Measurements from ENCODE around the gene PCSK2. TPM values are rescaled to one million over a fixed set of nuclear protein-coding genes. Genes with fewer than 3 reads are reported as not detected.

PCSK2 gene
- total and polyA plus RNA-seq, 2 donors = 0.05 to 0.18 TPM

DNA sequence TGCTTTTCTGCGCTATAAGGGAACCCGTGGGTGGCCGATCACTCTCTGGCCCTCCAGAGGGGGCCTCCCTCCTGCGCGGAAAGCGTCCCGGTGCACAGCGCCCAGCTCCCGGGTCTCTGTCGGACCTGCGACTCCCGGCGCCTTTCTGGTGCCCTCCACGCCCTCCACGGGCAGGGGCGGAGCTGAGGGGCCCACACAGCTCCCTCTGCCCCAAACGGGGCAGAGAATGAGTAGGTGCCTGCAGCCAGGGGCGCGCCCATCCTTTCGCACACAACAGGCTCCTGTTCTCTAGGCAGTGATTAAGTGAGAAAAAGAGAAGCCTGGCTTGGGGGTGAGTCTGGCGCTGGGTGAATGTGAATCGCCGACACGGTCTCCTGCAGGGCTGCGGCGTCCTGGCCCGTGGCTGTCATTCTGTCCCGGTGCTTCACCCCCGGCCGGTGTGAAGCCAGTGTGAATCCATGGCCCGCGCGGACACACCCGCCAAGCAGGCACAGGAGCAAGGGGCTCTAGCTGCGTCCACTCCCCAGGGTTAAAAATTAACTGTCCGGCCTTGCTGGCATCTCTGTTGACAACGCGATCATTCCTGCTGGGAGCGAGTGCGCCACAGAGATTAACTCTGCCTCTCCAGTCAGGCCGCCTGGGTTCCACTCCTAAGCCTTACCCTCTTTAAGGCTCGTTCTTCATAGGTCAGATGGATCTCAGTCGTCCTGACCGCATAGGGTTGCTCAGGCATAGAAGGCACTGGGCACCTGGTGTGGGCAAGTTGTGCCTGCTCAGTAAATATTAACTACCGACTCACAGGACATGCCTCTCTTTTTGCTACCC is 88.8 kb downstream of the PCSK2 start:
- no peaks in the 10 kb centered on the region for H3K36me3 ChIP-seq (ENCODE audit: control insufficient read depth in 2 of 2, insufficient read depth in 2 of 2, low read length in 1 of 2)
- WGBS = 27% methylated on average over 45 of the region's 45 CpGs
- H3K4me1 ChIP-seq (ENCODE audit: control insufficient read depth in 2 of 2, insufficient read depth in 2 of 2, low read length in 2 of 2) = no peaks in the 10 kb centered on the region
- no peak overlapping the region for H3K4me3 ChIP-seq (ENCODE audit: low read length in 2 of 2)
- H3K9me3 ChIP-seq (ENCODE audit: control insufficient read depth in 2 of 2, insufficient read depth in 1 of 2, low read length in 1 of 2) = no peaks in the 10 kb centered on the region
- DNase-seq (ENCODE audit: low read depth in 6 of 9, low spot score in 9 of 9) = no peak
- H3K27ac ChIP-seq (ENCODE audit: low read depth in 1 of 2, low read length in 1 of 2) = no peak overlapping the region
- peaks cover 8 to 30% of the 10 kb centered on the region in 2 donors for H3K27me3 ChIP-seq (ENCODE audit: control insufficient read depth in 2 of 2, insufficient read depth in 1 of 2, low read length in 1 of 2)

DNA sequence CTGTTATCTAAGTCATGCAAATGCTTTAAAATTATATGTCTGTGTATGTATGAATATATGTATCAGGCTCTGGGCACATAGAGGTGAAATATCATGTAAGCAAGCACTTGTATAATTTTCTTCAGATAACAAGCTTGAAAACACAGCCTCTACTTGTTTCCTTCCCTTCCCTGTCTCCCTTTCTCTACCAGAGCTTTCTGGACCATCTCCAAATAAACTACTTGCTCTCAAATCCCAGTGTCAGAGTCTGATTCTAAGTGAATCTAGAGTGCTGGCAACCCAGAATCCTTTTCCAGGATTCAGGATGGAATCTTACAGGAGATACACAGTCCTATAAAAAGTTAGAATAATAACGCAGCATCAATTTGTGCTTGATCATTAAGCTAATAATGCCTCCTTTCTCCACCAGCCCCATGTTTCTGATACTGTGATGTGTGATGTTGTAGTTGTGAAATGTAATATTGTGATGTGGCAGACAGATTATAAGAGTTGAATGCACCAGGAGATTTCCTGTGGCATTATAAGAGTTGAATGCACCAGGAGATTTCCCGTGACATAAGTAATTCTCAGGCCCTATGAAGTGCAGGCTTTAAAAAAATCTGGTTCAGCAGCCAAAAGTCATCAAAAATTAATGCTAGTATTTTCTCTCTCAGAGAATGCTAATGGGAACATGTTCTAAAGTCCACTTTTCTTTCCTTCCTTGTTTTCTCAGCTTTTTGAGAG is 89.6 kb downstream of the PCSK2 start:
- WGBS = 94% methylated on average over 2 of the region's 2 CpGs
- no peaks in the 10 kb centered on the region for H3K4me1 ChIP-seq (ENCODE audit: control insufficient read depth in 2 of 2, insufficient read depth in 2 of 2, low read length in 2 of 2)
- H3K27me3 ChIP-seq (ENCODE audit: control insufficient read depth in 2 of 2, insufficient read depth in 1 of 2, low read length in 1 of 2) = peaks cover 8 to 30% of the 10 kb centered on the region in 2 donors
- no peak overlapping the region for H3K4me3 ChIP-seq (ENCODE audit: low read length in 2 of 2)
- no peak overlapping the region for H3K27ac ChIP-seq (ENCODE audit: low read depth in 1 of 2, low read length in 1 of 2)
- DNase-seq (ENCODE audit: low read depth in 6 of 9, low spot score in 9 of 9) = no peak
- H3K36me3 ChIP-seq (ENCODE audit: control insufficient read depth in 2 of 2, insufficient read depth in 2 of 2, low read length in 1 of 2) = no peaks in the 10 kb centered on the region
- no peaks in the 10 kb centered on the region for H3K9me3 ChIP-seq (ENCODE audit: control insufficient read depth in 2 of 2, insufficient read depth in 1 of 2, low read length in 1 of 2)

DNA sequence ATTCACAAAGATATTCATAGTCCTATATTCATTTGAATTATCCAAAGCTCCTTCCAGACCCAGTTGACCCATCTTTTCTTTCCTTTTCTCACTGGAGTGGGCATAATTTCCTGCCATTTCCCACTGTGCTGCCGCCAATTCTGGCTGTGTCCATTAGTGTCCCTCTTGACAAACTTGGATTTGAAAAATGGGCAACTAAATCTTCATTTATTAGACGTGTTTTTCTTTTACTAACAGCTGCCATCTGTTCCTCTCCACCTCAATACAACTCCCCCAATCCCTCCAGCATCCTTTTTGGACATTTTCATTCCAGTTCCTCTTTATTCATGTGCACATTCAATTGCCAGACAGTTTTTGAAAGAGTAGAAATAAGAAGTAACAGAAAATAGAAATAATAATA is 90.5 kb downstream of the PCSK2 start:
- H3K4me3 ChIP-seq (ENCODE audit: low read length in 2 of 2) = no peak overlapping the region
- H3K36me3 ChIP-seq (ENCODE audit: control insufficient read depth in 2 of 2, insufficient read depth in 2 of 2, low read length in 1 of 2) = no peaks in the 10 kb centered on the region
- WGBS = 68% methylated on average over 2 of the region's 2 CpGs
- H3K27me3 ChIP-seq (ENCODE audit: control insufficient read depth in 2 of 2, insufficient read depth in 1 of 2, low read length in 1 of 2) = peaks cover 8 to 30% of the 10 kb centered on the region in 2 donors
- H3K4me1 ChIP-seq (ENCODE audit: control insufficient read depth in 2 of 2, insufficient read depth in 2 of 2, low read length in 2 of 2) = no peaks in the 10 kb centered on the region
- no peak for DNase-seq (ENCODE audit: low read depth in 6 of 9, low spot score in 9 of 9)
- H3K27ac ChIP-seq (ENCODE audit: low read depth in 1 of 2, low read length in 1 of 2) = no peak overlapping the region
- no peaks in the 10 kb centered on the region for H3K9me3 ChIP-seq (ENCODE audit: control insufficient read depth in 2 of 2, insufficient read depth in 1 of 2, low read length in 1 of 2)

DNA sequence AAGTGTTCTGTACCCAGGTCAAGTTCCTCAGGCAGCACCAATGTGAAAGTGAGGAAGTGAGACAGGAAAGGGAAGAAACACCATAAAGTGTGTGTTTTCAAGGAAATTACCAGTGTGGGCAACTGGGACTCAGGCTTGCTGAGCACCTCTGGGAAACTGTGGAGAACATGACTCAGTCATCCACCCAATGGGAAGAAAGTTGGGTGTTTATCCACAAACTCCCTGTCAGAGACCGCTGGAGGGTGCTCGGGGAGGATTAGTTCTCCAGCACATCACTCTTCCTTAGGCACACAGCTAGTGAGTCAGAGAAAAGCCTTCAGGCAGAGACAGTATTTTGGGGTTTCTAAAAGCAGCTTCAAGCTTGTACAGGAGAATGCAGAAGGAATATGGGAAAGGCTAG is 93.6 kb downstream of the PCSK2 start:
- H3K4me3 ChIP-seq (ENCODE audit: low read length in 2 of 2) = no peak overlapping the region
- no peak overlapping the region for H3K27ac ChIP-seq (ENCODE audit: low read depth in 1 of 2, low read length in 1 of 2)
- no peaks in the 10 kb centered on the region for H3K36me3 ChIP-seq (ENCODE audit: control insufficient read depth in 2 of 2, insufficient read depth in 2 of 2, low read length in 1 of 2)
- DNase-seq (ENCODE audit: low read depth in 6 of 9, low spot score in 9 of 9) = no peak
- H3K4me1 ChIP-seq (ENCODE audit: control insufficient read depth in 2 of 2, insufficient read depth in 2 of 2, low read length in 2 of 2) = no peaks in the 10 kb centered on the region
- H3K27me3 ChIP-seq (ENCODE audit: control insufficient read depth in 2 of 2, insufficient read depth in 1 of 2, low read length in 1 of 2) = peaks cover 6 to 13% of the 10 kb centered on the region in 2 donors
- H3K9me3 ChIP-seq (ENCODE audit: control insufficient read depth in 2 of 2, insufficient read depth in 1 of 2, low read length in 1 of 2) = no peaks in the 10 kb centered on the region
- 89% methylated on average over 2 of the region's 2 CpGs for WGBS

DNA sequence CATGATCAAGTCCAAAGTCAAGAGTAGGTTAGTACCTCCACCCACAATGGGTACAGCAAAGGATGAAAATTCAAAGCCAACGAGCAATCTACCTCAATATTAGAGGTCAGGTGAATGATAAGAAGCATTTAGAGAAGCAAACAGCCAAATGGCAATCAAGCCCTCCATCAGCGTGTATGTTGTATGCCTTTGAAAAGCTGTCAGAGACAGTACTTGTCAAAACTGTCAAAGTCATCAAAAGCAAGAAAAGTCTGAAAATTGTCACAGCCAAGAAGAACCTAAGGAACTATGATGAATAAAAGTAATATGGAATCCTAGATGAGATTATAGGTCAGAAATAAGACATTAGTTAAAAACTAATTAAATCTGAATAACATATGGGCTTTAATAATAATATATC is 99.3 kb downstream of the PCSK2 start:
- no peaks in the 10 kb centered on the region for H3K36me3 ChIP-seq (ENCODE audit: control insufficient read depth in 2 of 2, insufficient read depth in 2 of 2, low read length in 1 of 2)
- H3K27ac ChIP-seq (ENCODE audit: low read depth in 1 of 2, low read length in 1 of 2) = no peak overlapping the region
- WGBS = 89% methylated on average over 2 of the region's 2 CpGs
- DNase-seq (ENCODE audit: low read depth in 6 of 9, low spot score in 9 of 9) = no peak
- no peaks in the 10 kb centered on the region for H3K9me3 ChIP-seq (ENCODE audit: control insufficient read depth in 2 of 2, insufficient read depth in 1 of 2, low read length in 1 of 2)
- no peak overlapping the region for H3K4me3 ChIP-seq (ENCODE audit: low read length in 2 of 2)
- H3K4me1 ChIP-seq (ENCODE audit: control insufficient read depth in 2 of 2, insufficient read depth in 2 of 2, low read length in 2 of 2) = no peaks in the 10 kb centered on the region
- H3K27me3 ChIP-seq (ENCODE audit: control insufficient read depth in 2 of 2, insufficient read depth in 1 of 2, low read length in 1 of 2) = peaks cover 4 to 12% of the 10 kb centered on the region in 2 donors

DNA sequence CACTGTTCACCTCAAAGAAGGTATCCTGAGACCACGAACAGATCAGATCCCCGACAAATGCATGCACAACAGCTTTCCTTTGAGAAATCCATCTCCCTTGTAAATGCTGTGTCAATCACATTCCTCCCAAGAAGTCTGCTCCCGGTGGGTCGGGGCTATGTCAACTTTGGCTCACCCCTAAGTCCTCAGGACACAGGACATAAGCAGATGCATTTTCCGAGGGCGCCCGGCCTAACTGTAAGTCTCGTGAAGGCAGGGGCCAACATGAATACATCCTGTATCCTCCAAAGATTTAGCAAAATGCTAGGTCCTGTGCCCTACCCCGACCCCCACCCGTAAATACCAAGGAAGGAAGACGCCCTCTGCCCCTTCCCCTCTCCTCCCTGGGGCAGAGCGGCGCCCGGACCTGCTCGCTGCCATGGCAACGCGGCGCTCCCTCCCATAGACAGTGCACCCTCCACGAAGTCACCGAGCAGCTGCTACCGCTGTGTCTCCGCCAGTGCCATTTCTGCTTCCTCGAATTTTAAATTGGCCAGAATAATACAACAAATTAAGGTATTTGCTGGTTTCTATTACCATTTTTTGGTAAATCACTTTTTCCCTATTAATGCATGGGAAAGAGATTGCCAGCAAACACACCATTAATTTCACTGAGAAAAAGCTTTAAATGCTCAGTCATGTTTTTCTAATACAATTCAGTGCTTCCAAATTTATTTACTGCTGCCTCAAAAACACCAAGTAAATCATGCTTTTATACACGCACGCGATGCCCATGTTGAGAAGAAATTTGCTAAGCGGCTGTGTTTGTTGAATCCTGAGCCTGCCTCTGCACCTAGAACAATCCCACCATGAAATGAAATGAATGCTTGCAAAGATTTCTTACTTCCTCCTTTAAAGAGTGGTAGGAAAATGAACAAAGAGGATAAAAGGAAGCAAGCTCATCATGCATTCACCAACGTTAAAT is 100.6 kb downstream of the PCSK2 start:
- Histone ChIP-seq H3K4me1 (ENCODE audit: control insufficient read depth in 2 of 2, insufficient read depth in 2 of 2, low read length in 2 of 2) (no peaks in the 10 kb centered on the region), H3K36me3 (ENCODE audit: control insufficient read depth in 2 of 2, insufficient read depth in 2 of 2, low read length in 1 of 2) (no peaks in the 10 kb centered on the region), H3K9me3 (ENCODE audit: control insufficient read depth in 2 of 2, insufficient read depth in 1 of 2, low read length in 1 of 2) (no peaks in the 10 kb centered on the region), H3K27me3 (ENCODE audit: control insufficient read depth in 2 of 2, insufficient read depth in 1 of 2, low read length in 1 of 2) (peaks cover 4 to 12% of the 10 kb centered on the region in 2 donors), H3K4me3 (ENCODE audit: low read length in 2 of 2) (no peak overlapping the region), H3K27ac (ENCODE audit: low read depth in 1 of 2, low read length in 1 of 2) (no peak overlapping the region)
- 33% methylated on average over 28 of the region's 28 CpGs for WGBS
- no peak for DNase-seq (ENCODE audit: low read depth in 6 of 9, low spot score in 9 of 9)

DNA sequence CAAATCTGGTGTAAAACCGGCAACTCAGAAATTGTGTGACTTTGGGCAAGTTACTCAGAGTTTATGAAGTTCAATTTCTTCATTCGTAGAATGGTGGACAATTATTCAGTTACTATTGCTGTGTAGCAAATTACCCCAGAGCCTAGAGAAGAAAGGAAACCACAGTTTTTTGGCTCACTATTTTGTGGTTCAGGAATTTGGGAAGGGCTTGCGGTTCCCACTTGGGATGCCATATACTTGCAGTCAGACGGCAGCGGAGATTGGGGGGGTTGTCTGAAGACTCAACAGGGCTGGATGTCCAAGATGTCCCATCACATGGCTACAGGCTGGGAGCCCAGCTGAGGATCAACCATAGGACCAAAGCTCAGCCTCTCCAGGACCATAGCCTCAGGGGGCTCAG is 108.1 kb downstream of the PCSK2 start:
- no peaks in the 10 kb centered on the region for H3K9me3 ChIP-seq (ENCODE audit: control insufficient read depth in 2 of 2, insufficient read depth in 1 of 2, low read length in 1 of 2)
- WGBS = 77% methylated on average over 5 of the region's 5 CpGs
- no peaks in the 10 kb centered on the region for H3K27me3 ChIP-seq (ENCODE audit: control insufficient read depth in 2 of 2, insufficient read depth in 1 of 2, low read length in 1 of 2)
- H3K4me3 ChIP-seq (ENCODE audit: low read length in 2 of 2) = no peak overlapping the region
- DNase-seq (ENCODE audit: low read depth in 6 of 9, low spot score in 9 of 9) = no peak
- H3K4me1 ChIP-seq (ENCODE audit: control insufficient read depth in 2 of 2, insufficient read depth in 2 of 2, low read length in 2 of 2) = no peaks in the 10 kb centered on the region
- no peak overlapping the region for H3K27ac ChIP-seq (ENCODE audit: low read depth in 1 of 2, low read length in 1 of 2)
- no peaks in the 10 kb centered on the region for H3K36me3 ChIP-seq (ENCODE audit: control insufficient read depth in 2 of 2, insufficient read depth in 2 of 2, low read length in 1 of 2)

DNA sequence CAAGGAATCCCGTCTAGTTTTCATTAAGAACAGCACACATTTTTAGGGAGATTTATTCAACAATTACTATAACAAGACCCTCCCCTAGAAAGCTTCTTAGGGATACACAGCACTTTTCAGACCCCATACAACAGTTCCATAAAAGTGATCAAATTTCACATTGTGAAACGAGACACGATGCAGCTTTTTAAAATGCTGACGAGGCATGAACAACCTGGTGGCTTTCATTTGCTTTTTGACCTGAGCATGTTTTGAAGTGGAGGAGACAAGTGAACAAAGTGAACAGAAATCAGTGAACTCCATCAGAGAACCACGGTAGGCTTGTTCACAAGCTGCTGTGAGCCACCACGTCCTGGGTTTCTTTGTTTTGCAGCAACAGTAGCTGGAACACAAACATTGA is 112.2 kb downstream of the PCSK2 start:
- Histone ChIP-seq H3K27ac (ENCODE audit: low read depth in 1 of 2, low read length in 1 of 2) (no peak overlapping the region), H3K9me3 (ENCODE audit: control insufficient read depth in 2 of 2, insufficient read depth in 1 of 2, low read length in 1 of 2) (no peaks in the 10 kb centered on the region), H3K4me3 (ENCODE audit: low read length in 2 of 2) (no peak overlapping the region), H3K27me3 (ENCODE audit: control insufficient read depth in 2 of 2, insufficient read depth in 1 of 2, low read length in 1 of 2) (no peaks in the 10 kb centered on the region), H3K36me3 (ENCODE audit: control insufficient read depth in 2 of 2, insufficient read depth in 2 of 2, low read length in 1 of 2) (no peaks in the 10 kb centered on the region), H3K4me1 (ENCODE audit: control insufficient read depth in 2 of 2, insufficient read depth in 2 of 2, low read length in 2 of 2) (no peaks in the 10 kb centered on the region)
- no peak for DNase-seq (ENCODE audit: low read depth in 6 of 9, low spot score in 9 of 9)
- 71% methylated on average over 6 of the region's 6 CpGs for WGBS
